GM08714 (cell line): ENCODE measurements around the gene AIFM1.

Experiments
- H3K4me3 ChIP-seq: fragments of 200-500 bp; sonication (Bioruptor generic); 2 replicates; pipeline ENCODE4 v1.5.1; 2014; ENCODE audit warnings: mild to moderate bottlenecking, low read length, inconsistent platforms
- ZNF274 ChIP-seq: IDR thresholded peaks from 2 replicates; pipeline ENCODE4 v1.6.1; 2012; ENCODE audit warnings: mild to moderate bottlenecking, low read depth, low read length

The AIFM1 gene

GRCh38 chrX:130098210-130098552 lies 67.5 kb downstream of the AIFM1 start:
- no peak for TF ChIP-seq ZNF274
- no peak overlapping the region for H3K4me3 ChIP-seq

DNA sequence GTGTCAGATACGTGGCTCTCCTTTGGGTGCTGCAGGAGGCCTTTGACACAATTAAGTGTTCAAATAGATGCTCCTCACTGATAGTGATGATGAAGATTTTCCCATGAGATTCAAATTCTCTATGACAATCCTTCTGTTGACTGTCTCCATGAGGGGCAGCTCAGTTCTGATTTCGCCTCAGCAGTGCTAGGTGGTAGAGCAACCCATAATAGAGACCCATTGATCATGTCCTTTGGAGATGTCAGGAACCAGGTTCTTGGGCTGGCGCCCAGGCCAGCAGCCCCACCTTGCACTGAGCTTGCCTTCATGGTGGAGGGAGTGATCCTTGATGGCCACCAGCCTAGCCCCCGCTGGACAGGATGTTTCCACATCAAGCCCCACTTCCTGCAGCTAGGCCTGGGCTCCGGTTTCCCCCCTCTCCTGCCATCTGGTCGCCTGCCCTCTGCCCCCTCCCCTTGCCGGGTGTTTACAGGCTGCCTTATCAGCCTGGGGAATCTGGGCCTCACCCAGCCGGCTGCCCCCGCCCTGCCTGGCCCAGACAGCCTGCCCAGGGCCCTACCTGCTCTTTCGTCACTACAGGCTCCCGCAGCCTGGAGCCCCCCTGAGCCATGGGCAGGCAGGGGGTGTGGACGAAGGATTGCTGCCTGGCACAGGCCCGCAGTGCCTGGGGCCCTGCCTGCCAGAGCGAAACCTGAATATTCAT lies 68.0 kb downstream of the AIFM1 start:
- no peak overlapping the region for H3K4me3 ChIP-seq
- TF ChIP-seq ZNF274 = no peak

DNA sequence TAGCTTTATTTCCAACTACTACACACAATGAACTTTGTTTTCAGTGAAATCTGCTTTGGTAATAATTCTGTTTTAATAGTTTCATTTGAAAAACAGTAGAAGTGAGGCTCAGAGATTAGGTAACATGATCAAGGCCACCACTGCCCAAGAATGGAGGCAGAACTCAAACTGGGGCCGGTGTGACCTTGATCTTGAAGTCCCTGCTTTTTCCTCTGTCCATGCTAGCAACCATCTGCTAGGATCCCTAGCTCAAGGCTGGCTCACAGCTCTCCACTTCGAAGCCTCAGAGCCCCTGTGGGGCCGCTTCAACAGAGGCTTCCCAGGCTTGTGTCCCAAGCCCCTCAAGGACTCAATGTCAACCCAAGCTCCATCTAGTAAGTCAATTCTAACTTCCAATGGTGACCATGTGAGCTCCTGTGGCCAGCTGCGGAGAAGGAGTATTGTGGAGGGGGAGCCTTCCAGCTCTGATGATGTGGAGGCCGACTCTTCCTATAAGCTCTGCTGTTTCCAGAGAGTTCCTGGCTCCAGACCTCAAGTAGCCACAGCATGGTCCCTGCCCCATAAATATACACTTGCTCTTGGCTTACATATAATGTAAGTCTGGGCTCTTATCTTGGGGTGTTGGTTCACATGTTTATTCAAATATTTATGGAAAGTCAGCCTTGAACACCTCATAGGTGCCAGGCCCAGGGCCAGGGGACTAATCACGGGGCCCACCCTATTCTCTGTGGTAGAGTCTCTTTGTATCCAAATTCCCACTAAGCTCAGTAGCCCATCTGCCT lies 70.2 kb downstream of the AIFM1 start:
- H3K4me3 ChIP-seq = no peak overlapping the region
- TF ChIP-seq ZNF274 = no peak

DNA sequence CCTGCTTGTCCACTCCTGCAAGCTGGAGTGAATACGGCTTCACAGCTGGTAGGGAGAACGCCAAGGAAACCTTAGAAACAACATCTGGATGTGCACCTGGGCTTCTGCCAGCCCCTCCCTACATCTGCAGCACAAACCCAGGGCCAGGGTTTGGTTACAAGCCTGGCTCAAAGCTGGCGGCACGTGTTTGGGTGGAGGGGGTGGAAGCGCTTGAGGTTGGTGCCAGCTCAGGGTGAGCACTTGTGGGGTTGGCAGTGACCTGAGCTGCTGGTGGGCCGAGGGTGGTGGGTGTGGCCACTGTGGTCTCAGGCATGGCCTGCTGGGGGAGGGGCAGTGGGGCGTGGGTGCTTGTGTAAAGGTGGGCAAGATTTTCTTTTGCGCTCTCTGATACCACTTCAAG lies 70.9 kb downstream of the AIFM1 start:
- H3K4me3 ChIP-seq = no peak overlapping the region
- TF ChIP-seq ZNF274 = no peak

GRCh38 chrX:130093271-130093670 lies 72.4 kb downstream of the AIFM1 start:
- H3K4me3 ChIP-seq = no peak overlapping the region
- no peak for TF ChIP-seq ZNF274

DNA sequence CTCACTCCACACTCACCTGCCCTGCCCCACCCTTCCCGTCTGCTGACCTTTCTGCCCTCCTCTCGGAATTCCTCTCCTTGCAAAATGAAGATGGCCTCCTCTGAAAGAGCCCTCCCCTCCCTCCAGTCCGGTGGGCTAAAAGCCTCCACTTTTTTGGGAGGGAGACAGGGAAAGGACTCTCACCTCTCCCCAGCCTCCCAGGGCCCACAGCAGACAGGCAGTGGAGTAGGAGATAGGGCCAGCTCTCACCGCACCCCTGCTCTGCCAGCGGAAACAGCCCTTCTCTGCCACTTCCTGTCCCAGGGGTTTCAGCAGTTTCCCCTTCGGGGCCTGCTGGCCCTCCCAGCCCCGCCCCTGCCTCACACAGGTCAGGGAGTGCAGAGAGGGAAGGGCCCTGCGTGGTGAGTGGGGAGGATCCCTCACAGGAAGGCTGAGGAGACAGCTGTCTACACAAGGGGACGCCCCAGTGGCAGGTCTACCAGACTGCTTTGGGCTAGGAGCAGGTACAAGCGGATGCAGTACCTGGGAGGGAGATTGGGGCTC lies 73.6 kb downstream of the AIFM1 start:
- H3K4me3 ChIP-seq = peak overlapping the region; percentile 55; the same call in 1 of the 2 replicates
- no peak for TF ChIP-seq ZNF274

DNA sequence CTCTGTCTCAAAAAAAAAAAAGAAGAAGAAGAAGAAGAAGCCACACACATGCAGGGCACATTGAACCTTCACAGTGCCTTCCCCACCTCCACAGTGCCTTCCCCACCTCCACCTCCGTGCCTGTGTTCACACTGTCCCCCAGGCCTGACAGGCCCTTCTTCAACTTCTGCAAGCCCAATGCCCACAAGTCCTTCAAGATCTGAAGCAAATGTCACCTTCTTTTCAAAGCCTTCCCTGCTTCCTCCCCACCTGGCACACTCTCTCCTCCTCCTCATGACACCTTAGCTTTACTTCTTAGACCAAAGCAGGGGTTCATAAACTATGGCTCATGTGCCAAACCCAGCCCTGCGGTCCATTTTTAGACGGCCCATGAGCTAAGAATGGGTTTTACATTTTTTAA lies 75.3 kb downstream of the AIFM1 start:
- H3K4me3 ChIP-seq = no peak overlapping the region
- no peak for TF ChIP-seq ZNF274

GRCh38 chrX:130086447-130087206 lies 79.0 kb downstream of the AIFM1 start:
- peak overlapping the region; percentile 55; the same call in 1 of the 2 replicates for H3K4me3 ChIP-seq
- TF ChIP-seq ZNF274 = no peak

DNA sequence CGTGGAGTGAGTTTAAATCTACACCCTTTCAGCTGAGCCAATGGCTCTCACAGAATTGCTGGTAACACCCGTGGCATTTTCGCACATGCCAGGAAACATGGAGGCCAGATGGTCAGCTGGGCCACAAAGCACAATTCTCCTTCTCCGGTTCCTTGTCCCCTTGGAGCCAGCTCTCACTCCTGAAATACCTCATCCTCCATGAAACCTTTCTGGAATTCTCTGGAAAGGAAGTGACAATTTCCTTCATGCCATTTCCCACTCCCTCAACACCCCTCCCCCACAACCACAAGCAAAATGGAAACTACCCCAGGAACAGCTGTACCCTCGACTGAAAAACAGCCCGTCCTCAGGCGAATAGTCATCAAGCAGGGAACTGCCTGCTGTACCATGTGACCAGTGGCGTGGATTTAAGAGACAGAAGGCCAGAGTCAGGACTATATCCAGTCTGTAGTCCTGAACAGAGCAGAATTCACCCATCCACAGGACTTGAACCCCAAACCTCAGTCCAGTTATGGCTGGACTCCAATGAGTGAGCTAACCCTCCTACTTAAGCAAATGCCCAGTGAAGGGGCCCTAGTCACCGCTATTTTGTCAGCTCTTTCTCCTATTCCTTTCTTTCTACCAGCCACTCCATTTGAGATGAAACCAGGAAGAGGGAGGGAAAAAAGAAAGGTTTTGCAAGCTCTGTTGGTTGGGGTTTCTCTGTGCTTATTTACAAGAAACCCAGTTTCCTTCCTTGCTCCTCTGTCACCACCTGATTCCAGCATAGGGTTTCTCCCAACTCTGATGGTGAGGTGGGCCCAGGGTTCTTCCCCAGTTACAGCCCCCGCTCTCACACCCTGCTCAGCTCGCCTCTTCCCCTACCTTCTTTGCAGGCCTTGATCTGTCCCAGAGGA lies 79.8 kb downstream of the AIFM1 start:
- peak overlapping the region; percentile 55; the same call in 1 of the 2 replicates for H3K4me3 ChIP-seq

DNA sequence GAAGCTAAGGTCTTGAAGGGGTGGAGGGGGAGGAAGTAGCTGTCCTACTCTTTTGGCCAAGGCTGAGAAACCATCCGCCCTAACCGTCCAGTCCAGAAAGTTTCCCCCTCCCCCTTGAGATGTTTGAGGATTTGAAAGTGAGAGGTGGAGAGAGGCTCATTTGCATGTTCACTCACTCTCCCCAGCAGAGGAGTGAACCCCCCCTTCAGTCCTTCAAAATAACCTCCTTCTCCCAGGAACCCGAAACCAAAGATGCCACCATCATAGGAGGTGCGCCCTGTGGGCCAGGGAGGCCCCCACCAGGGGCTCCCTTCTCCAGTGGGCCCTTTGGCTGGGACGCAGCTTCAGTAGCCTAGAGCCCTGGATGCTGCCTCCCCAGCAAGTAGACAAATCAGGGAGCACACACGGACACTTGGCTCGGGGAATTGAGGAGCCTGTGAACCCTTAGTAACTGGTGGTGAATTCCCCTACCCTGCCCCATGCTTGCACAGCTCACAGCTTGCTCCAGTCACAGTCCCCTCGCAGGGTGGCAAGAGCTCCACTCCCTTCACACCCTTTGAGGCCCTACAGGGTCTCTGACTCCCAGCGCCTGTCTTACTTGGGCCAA lies 80.9 kb downstream of the AIFM1 start:
- peak overlapping the region; percentile 55; the same call in 1 of the 2 replicates for H3K4me3 ChIP-seq
- no peak for TF ChIP-seq ZNF274

More for the DNA sequence above, 79.8 kb downstream of the AIFM1 start:
- no peak for TF ChIP-seq ZNF274

DNA sequence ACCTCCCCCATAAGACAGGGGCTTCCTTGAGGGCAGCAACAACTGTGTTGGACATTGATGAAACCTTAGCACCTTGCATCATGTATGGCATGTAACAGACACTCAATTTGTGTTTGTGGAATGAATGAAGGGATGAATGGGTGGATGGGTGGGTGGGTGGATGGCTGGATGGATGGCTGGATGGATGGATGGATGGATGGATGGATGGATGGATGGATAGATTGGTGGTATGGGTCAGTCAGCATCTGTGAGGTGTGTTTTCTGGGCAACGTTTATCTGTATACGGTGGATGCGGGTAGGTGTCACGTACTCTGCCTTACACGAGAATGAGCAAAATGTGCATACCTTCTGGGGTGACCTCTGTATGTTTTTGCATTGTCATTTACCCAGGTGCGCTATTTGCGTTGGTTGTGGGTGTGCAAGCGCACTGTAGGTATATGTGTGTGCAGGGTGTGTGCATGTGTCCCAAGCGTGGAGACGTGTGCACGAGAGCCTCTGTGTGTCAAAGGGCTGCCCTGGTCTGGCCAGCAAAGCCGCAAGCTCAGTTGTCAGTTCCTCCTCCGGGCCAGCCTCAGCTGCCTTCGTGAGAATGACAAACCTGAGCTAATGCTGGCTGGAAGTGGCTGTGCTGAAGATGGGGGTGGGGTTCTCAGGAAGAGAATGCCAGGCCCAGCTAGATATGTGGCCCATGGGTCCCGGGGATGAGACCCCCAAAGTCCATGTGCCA lies 81.8 kb downstream of the AIFM1 start:
- peak overlapping the region; percentile 33; the same call in 1 of the 2 replicates for H3K4me3 ChIP-seq
- no peak for TF ChIP-seq ZNF274

- H3K4me3 ChIP-seq = peak overlapping the region; percentile 33; the same call in 1 of the 2 replicates
- no peak for TF ChIP-seq ZNF274
Measured at GRCh38 chrX:130083107-130083490, 82.5 kb downstream of the AIFM1 start.
